ENCODE measurements around the gene NRG2. TPM values are rescaled to one million over a fixed set of nuclear protein-coding genes. Genes with fewer than 3 reads are reported as not detected.

NRG2 gene
- total and polyA plus RNA-seq, 2 donors (not counting 3 experiments of a cell fraction or from before 2014, with no cell fraction given) = 0.26 to 0.42 TPM

DNA sequence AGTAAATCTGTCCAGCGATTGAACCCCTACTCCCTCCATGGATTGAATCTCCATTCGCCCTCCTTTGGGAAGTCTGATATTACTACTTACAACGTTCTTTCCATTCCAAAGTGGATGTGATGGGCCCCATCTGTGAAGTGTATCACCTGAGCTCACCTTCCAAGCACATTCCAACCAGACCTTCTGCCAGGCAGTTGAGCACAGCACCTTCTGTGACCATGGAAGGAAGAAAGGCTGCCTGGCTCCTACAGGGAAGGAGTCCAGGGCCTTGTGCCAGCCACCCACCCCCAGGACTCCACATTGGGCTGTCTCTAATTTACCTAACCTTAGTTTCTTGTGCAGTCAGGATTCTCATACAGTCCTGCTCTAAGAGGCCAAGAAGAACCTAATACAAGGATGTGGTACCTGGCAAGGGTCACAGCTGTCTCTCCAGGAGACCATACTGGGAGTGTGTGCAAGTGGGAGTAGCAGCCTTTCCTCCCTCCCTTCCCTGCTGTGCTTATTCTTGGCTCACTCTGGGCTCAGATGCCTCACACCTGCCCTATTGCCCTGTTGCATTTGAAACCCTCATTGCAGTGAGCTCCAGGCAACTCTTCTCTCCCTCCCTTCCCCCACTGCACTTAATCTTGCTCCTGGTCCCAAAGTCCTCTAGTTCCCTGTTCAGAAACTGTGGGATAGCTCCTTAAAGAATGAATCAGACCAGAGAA, 116.1 kb downstream of the NRG2 start:
- H3K79me2 ChIP-seq (ENCODE audit: control insufficient read depth, insufficient read depth, low read length) = no peaks in the 10 kb centered on the region
- no peak overlapping the region for H3K4me2 ChIP-seq (ENCODE audit: insufficient read depth, low read length)
- H3K9me1 ChIP-seq (replicated peaks; ENCODE audit: control insufficient read depth, extremely low read depth, insufficient read depth, low read length) = no peaks in the 10 kb centered on the region
- H3K36me3 ChIP-seq (ENCODE audit: control insufficient read depth in 2 of 2, extremely low read depth in 1 of 2, insufficient read depth in 2 of 2, low read length in 2 of 2) = no peaks in the 10 kb centered on the region
- no peak overlapping the region for H3K4me3 ChIP-seq (replicated peaks in 1 of 3; ENCODE audit: insufficient read depth in 1 of 3, low read depth in 1 of 3, low read length in 3 of 3)
- no peaks in the 10 kb centered on the region for H3K9me3 ChIP-seq (replicated peaks; ENCODE audit: control insufficient read depth, insufficient read depth, low read length)
- H3K27me3 ChIP-seq (ENCODE audit: control insufficient read depth in 2 of 2, insufficient read depth in 2 of 2, low read length in 2 of 2) = peaks cover 19 to 28% of the 10 kb centered on the region in 2 experiments
- DNase-seq (ENCODE audit: low read depth, low spot score) (no peak), FAIRE-seq (no peak)
- TF ChIP-seq FOS (IDR thresholded peaks at IDR 0.05; ENCODE audit: borderline replicate concordance, insufficient read depth, low read length) (no peak), GATA2 (IDR thresholded peaks at IDR 0.05; ENCODE audit: insufficient read depth, insufficient read length, low read depth, low read length) (no peak), JUN (IDR thresholded peaks at IDR 0.05; ENCODE audit: borderline replicate concordance, insufficient read depth, insufficient read length, low read depth) (no peak), POLR2A (IDR thresholded peaks at IDR 0.05; ENCODE audit: low read depth, low read length) (no peak), EZH2 (IDR thresholded peaks at IDR 0.05; ENCODE audit: borderline replicate concordance, low read depth, low read length, severe bottlenecking) (no peak), POLR2AphosphoS5 (IDR thresholded peaks at IDR 0.05; ENCODE audit: insufficient read depth, low read depth, low read length) (no peak), MYC (IDR thresholded peaks at IDR 0.05; ENCODE audit: low read depth, low read length) (no peak)
- TF ChIP-seq, protein P1, sequence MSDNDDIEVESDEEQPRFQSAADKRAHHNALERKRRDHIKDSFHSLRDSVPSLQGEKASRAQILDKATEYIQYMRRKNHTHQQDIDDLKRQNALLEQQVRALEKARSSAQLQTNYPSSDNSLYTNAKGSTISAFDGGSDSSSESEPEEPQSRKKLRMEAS (IDR thresholded peaks at IDR 0.05; ENCODE audit: insufficient read depth, insufficient read length) = no peak
- TF ChIP-seq, protein P2, sequence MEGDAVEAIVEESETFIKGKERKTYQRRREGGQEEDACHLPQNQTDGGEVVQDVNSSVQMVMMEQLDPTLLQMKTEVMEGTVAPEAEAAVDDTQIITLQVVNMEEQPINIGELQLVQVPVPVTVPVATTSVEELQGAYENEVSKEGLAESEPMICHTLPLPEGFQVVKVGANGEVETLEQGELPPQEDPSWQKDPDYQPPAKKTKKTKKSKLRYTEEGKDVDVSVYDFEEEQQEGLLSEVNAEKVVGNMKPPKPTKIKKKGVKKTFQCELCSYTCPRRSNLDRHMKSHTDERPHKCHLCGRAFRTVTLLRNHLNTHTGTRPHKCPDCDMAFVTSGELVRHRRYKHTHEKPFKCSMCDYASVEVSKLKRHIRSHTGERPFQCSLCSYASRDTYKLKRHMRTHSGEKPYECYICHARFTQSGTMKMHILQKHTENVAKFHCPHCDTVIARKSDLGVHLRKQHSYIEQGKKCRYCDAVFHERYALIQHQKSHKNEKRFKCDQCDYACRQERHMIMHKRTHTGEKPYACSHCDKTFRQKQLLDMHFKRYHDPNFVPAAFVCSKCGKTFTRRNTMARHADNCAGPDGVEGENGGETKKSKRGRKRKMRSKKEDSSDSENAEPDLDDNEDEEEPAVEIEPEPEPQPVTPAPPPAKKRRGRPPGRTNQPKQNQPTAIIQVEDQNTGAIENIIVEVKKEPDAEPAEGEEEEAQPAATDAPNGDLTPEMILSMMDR (IDR thresholded peaks at IDR 0.05; ENCODE audit: extremely low read depth in 1 of 2, insufficient read depth in 1 of 2, low read depth in 1 of 2, low read length in 2 of 2) = no peak
- ChIA-PET CTCF (no interaction called here), POLR2A (no interaction called here)
- no peak overlapping the region for H3K27ac ChIP-seq (ENCODE audit: insufficient read depth, low read depth, low read length)
- no peaks in the 10 kb centered on the region for H4K20me1 ChIP-seq (replicated peaks; ENCODE audit: control insufficient read depth, extremely low read depth, insufficient read depth, low read length)
- H3K4me1 ChIP-seq (ENCODE audit: control insufficient read depth, extremely low read depth, insufficient read depth, low read length) = no peaks in the 10 kb centered on the region
- dilution Hi-C loops (cut with MboI; ENCODE audit: extremely low pct_ligation_motif_present, low sequenced_read_pairs) = no loop called here
- no TSS peak for BruUV-seq (replicated peaks)
- H3K9ac ChIP-seq (replicated peaks; ENCODE audit: extremely low read depth, insufficient read depth, low read length) = no peak overlapping the region
- H2AFZ ChIP-seq (ENCODE audit: low read depth, low read length) = no peak overlapping the region
- intact Hi-C loops (cut with micrococcal nuclease) = no loop called here

Measured in endothelial cell of umbilical vein (primary cell).